Measurements from ENCODE around the gene VWA8.

The VWA8 gene

GRCh38 chr13:41960637-41961465, at the start of gene VWA8:
Gene VWA8, minus strand, starts transcription at chr13:41961109. Its CDS starts 94 bp downstream, at chr13:41961015.
- Histone ChIP-seq H3K4me3 (ENCODE audit: low read depth in 1 of 2, low read length in 2 of 2) (peak within 1 kb of the TSS; percentile 72 to 89), H3K9me3 (ENCODE audit: low read length) (no peaks in the 10 kb centered on the region), H3K27ac (ENCODE audit: low read depth, low read length) (peak within 1 kb of the TSS; percentile 86), H3K27me3 (ENCODE audit: control insufficient read depth in 1 of 2, insufficient read depth in 2 of 2, low read length in 2 of 2) (no peaks in the 10 kb centered on the region), H3K4me1 (ENCODE audit: insufficient read depth, low read length) (peaks cover 16% of the 10 kb centered on the region), H3K36me3 (ENCODE audit: insufficient read depth, low read length) (no peaks in the 10 kb centered on the region), H3K9ac (ENCODE audit: low read length) (peak within 1 kb of the TSS; percentile 62)

- H3K4me1 ChIP-seq (ENCODE audit: insufficient read depth, low read length) = no peaks in the 10 kb centered on the region
- H3K4me3 ChIP-seq (ENCODE audit: low read depth in 1 of 2, low read length in 2 of 2) = no peak overlapping the region
- no peak overlapping the region for H3K27ac ChIP-seq (ENCODE audit: low read depth, low read length)
- H3K9ac ChIP-seq (ENCODE audit: low read length) = no peak overlapping the region
- H3K27me3 ChIP-seq (ENCODE audit: control insufficient read depth in 1 of 2, insufficient read depth in 2 of 2, low read length in 2 of 2) = no peaks in the 10 kb centered on the region
- H3K9me3 ChIP-seq (ENCODE audit: low read length) = no peaks in the 10 kb centered on the region
- H3K36me3 ChIP-seq (ENCODE audit: insufficient read depth, low read length) = no peaks in the 10 kb centered on the region
Measured at GRCh38 chr13:42009057-42009456, 48.1 kb upstream of the VWA8 start.

- Histone ChIP-seq H3K4me3 (ENCODE audit: low read depth in 1 of 2, low read length in 2 of 2) (no peak overlapping the region), H3K36me3 (ENCODE audit: insufficient read depth, low read length) (no peaks in the 10 kb centered on the region), H3K9me3 (ENCODE audit: low read length) (no peaks in the 10 kb centered on the region), H3K4me1 (ENCODE audit: insufficient read depth, low read length) (no peaks in the 10 kb centered on the region), H3K27ac (ENCODE audit: low read depth, low read length) (no peak overlapping the region), H3K9ac (ENCODE audit: low read length) (no peak overlapping the region), H3K27me3 (ENCODE audit: control insufficient read depth in 1 of 2, insufficient read depth in 2 of 2, low read length in 2 of 2) (no peaks in the 10 kb centered on the region)
Measured at GRCh38 chr13:42007844-42008243, 46.9 kb upstream of the VWA8 start.

GRCh38 chr13:42002066-42002465, 41.2 kb upstream of the VWA8 start:
- Histone ChIP-seq H3K36me3 (ENCODE audit: insufficient read depth, low read length) (no peaks in the 10 kb centered on the region), H3K27ac (ENCODE audit: low read depth, low read length) (no peak overlapping the region), H3K4me1 (ENCODE audit: insufficient read depth, low read length) (no peaks in the 10 kb centered on the region), H3K4me3 (ENCODE audit: low read depth in 1 of 2, low read length in 2 of 2) (no peak overlapping the region), H3K9me3 (ENCODE audit: low read length) (no peaks in the 10 kb centered on the region), H3K27me3 (ENCODE audit: control insufficient read depth in 1 of 2, insufficient read depth in 2 of 2, low read length in 2 of 2) (no peaks in the 10 kb centered on the region), H3K9ac (ENCODE audit: low read length) (no peak overlapping the region)

GRCh38 chr13:42001580-42001979, 40.7 kb upstream of the VWA8 start:
- no peaks in the 10 kb centered on the region for H3K4me1 ChIP-seq (ENCODE audit: insufficient read depth, low read length)
- no peak overlapping the region for H3K9ac ChIP-seq (ENCODE audit: low read length)
- H3K36me3 ChIP-seq (ENCODE audit: insufficient read depth, low read length) = no peaks in the 10 kb centered on the region
- no peaks in the 10 kb centered on the region for H3K9me3 ChIP-seq (ENCODE audit: low read length)
- H3K4me3 ChIP-seq (ENCODE audit: low read depth in 1 of 2, low read length in 2 of 2) = no peak overlapping the region
- H3K27me3 ChIP-seq (ENCODE audit: control insufficient read depth in 1 of 2, insufficient read depth in 2 of 2, low read length in 2 of 2) = no peaks in the 10 kb centered on the region
- H3K27ac ChIP-seq (ENCODE audit: low read depth, low read length) = no peak overlapping the region

GRCh38 chr13:42000846-42001245, 39.9 kb upstream of the VWA8 start:
- Histone ChIP-seq H3K9ac (ENCODE audit: low read length) (no peak overlapping the region), H3K4me1 (ENCODE audit: insufficient read depth, low read length) (no peaks in the 10 kb centered on the region), H3K27ac (ENCODE audit: low read depth, low read length) (no peak overlapping the region), H3K9me3 (ENCODE audit: low read length) (no peaks in the 10 kb centered on the region), H3K4me3 (ENCODE audit: low read depth in 1 of 2, low read length in 2 of 2) (no peak overlapping the region), H3K36me3 (ENCODE audit: insufficient read depth, low read length) (no peaks in the 10 kb centered on the region), H3K27me3 (ENCODE audit: control insufficient read depth in 1 of 2, insufficient read depth in 2 of 2, low read length in 2 of 2) (no peaks in the 10 kb centered on the region)

GRCh38 chr13:41997396-41997795, 36.5 kb upstream of the VWA8 start:
- Histone ChIP-seq H3K27ac (ENCODE audit: low read depth, low read length) (no peak overlapping the region), H3K27me3 (ENCODE audit: control insufficient read depth in 1 of 2, insufficient read depth in 2 of 2, low read length in 2 of 2) (no peaks in the 10 kb centered on the region), H3K36me3 (ENCODE audit: insufficient read depth, low read length) (no peaks in the 10 kb centered on the region), H3K4me3 (ENCODE audit: low read depth in 1 of 2, low read length in 2 of 2) (no peak overlapping the region), H3K9me3 (ENCODE audit: low read length) (no peaks in the 10 kb centered on the region), H3K4me1 (ENCODE audit: insufficient read depth, low read length) (no peaks in the 10 kb centered on the region), H3K9ac (ENCODE audit: low read length) (no peak overlapping the region)

- H3K9me3 ChIP-seq (ENCODE audit: low read length) = no peaks in the 10 kb centered on the region
- no peak overlapping the region for H3K27ac ChIP-seq (ENCODE audit: low read depth, low read length)
- no peaks in the 10 kb centered on the region for H3K4me1 ChIP-seq (ENCODE audit: insufficient read depth, low read length)
- H3K36me3 ChIP-seq (ENCODE audit: insufficient read depth, low read length) = no peaks in the 10 kb centered on the region
- no peak overlapping the region for H3K9ac ChIP-seq (ENCODE audit: low read length)
- H3K27me3 ChIP-seq (ENCODE audit: control insufficient read depth in 1 of 2, insufficient read depth in 2 of 2, low read length in 2 of 2) = no peaks in the 10 kb centered on the region
- no peak overlapping the region for H3K4me3 ChIP-seq (ENCODE audit: low read depth in 1 of 2, low read length in 2 of 2)
Measured at GRCh38 chr13:41995946-41996345, 35.0 kb upstream of the VWA8 start.

GRCh38 chr13:41995336-41995735, 34.4 kb upstream of the VWA8 start:
- Histone ChIP-seq H3K27me3 (ENCODE audit: control insufficient read depth in 1 of 2, insufficient read depth in 2 of 2, low read length in 2 of 2) (no peaks in the 10 kb centered on the region), H3K4me1 (ENCODE audit: insufficient read depth, low read length) (no peaks in the 10 kb centered on the region), H3K36me3 (ENCODE audit: insufficient read depth, low read length) (no peaks in the 10 kb centered on the region), H3K4me3 (ENCODE audit: low read depth in 1 of 2, low read length in 2 of 2) (no peak overlapping the region), H3K27ac (ENCODE audit: low read depth, low read length) (no peak overlapping the region), H3K9ac (ENCODE audit: low read length) (no peak overlapping the region), H3K9me3 (ENCODE audit: low read length) (no peaks in the 10 kb centered on the region)

- H3K27ac ChIP-seq (ENCODE audit: low read depth, low read length) = no peak overlapping the region
- H3K36me3 ChIP-seq (ENCODE audit: insufficient read depth, low read length) = no peaks in the 10 kb centered on the region
- H3K4me1 ChIP-seq (ENCODE audit: insufficient read depth, low read length) = no peaks in the 10 kb centered on the region
- H3K9me3 ChIP-seq (ENCODE audit: low read length) = no peaks in the 10 kb centered on the region
- no peak overlapping the region for H3K9ac ChIP-seq (ENCODE audit: low read length)
- H3K27me3 ChIP-seq (ENCODE audit: control insufficient read depth in 1 of 2, insufficient read depth in 2 of 2, low read length in 2 of 2) = no peaks in the 10 kb centered on the region
- H3K4me3 ChIP-seq (ENCODE audit: low read depth in 1 of 2, low read length in 2 of 2) = no peak overlapping the region
Measured at GRCh38 chr13:41994696-41995095, 33.8 kb upstream of the VWA8 start.

GRCh38 chr13:41991936-41992335, 31.0 kb upstream of the VWA8 start:
- no peaks in the 10 kb centered on the region for H3K36me3 ChIP-seq (ENCODE audit: insufficient read depth, low read length)
- no peaks in the 10 kb centered on the region for H3K4me1 ChIP-seq (ENCODE audit: insufficient read depth, low read length)
- H3K27ac ChIP-seq (ENCODE audit: low read depth, low read length) = no peak overlapping the region
- H3K9me3 ChIP-seq (ENCODE audit: low read length) = no peaks in the 10 kb centered on the region
- H3K4me3 ChIP-seq (ENCODE audit: low read depth in 1 of 2, low read length in 2 of 2) = no peak overlapping the region
- H3K9ac ChIP-seq (ENCODE audit: low read length) = no peak overlapping the region
- H3K27me3 ChIP-seq (ENCODE audit: control insufficient read depth in 1 of 2, insufficient read depth in 2 of 2, low read length in 2 of 2) = no peaks in the 10 kb centered on the region

- no peaks in the 10 kb centered on the region for H3K27me3 ChIP-seq (ENCODE audit: control insufficient read depth in 1 of 2, insufficient read depth in 2 of 2, low read length in 2 of 2)
- H3K4me3 ChIP-seq (ENCODE audit: low read depth in 1 of 2, low read length in 2 of 2) = no peak overlapping the region
- H3K9ac ChIP-seq (ENCODE audit: low read length) = no peak overlapping the region
- no peaks in the 10 kb centered on the region for H3K36me3 ChIP-seq (ENCODE audit: insufficient read depth, low read length)
- no peaks in the 10 kb centered on the region for H3K9me3 ChIP-seq (ENCODE audit: low read length)
- H3K27ac ChIP-seq (ENCODE audit: low read depth, low read length) = no peak overlapping the region
- no peaks in the 10 kb centered on the region for H3K4me1 ChIP-seq (ENCODE audit: insufficient read depth, low read length)
Measured at GRCh38 chr13:41988244-41988643, 27.3 kb upstream of the VWA8 start.

All from muscle layer of colon (tissue), 2 donors.